HK-2 (cell line): ENCODE measurements around the gene WDR18.

ENCODE experiments used
- DNase-seq: peaks from one replicate; pipeline ENCODE4 v3.0.0-alpha.2; 2018; ENCODE audit not compliant: unreplicated experiment

The WDR18 gene

DNA sequence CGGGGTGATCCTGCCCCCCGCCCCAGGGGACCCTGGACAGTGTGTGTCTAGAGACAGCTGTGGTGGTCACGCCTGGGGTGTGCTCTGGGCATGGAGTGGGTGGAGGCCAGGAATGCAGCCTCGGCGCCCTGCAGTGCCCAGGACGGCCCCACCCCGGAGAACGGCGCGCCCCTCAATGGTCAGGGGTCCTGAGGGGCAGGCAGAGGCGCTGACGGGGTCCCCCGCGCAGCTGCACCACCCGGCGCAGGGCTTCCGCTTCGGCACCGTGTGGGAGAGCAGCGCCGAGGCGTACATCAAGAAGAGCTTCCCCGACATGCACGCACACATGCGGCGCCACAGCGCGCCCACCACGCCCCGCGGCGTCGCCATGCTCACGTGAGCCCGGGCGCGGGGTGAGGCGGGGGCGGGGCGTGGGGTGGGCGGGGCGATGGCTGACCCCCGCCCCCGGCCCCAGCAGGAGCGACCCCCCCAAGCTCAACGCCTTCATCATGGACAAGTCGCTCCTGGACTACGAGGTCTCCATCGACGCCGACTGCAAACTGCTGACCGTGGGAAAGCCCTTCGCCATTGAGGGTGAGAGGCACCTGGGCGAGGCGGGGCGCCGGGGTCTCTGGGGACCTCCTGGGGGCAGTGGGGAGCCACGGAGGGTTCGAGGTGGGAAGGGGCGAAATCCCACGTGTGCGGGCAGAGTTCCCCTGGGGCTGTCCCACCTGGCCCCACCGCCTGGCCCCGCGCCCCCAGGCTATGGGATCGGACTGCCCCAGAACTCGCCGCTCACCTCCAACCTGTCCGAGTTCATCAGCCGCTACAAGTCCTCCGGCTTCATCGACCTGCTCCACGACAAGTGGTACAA, 23.5 kb downstream of the WDR18 start:
- DNase-seq, result no peak

- no peak for DNase-seq
These were observed 24.3 kb downstream of the WDR18 start for GRCh38 chr19:1008268-1009040.

- DNase-seq, result no peak
These were observed 25.2 kb downstream of the WDR18 start for GRCh38 chr19:1009041-1009980.

- no peak for DNase-seq
These were observed 25.9 kb downstream of the WDR18 start for GRCh38 chr19:1009981-1010538.

- DNase-seq, result no peak
These were observed 26.7 kb downstream of the WDR18 start for GRCh38 chr19:1010586-1011510.

DNA sequence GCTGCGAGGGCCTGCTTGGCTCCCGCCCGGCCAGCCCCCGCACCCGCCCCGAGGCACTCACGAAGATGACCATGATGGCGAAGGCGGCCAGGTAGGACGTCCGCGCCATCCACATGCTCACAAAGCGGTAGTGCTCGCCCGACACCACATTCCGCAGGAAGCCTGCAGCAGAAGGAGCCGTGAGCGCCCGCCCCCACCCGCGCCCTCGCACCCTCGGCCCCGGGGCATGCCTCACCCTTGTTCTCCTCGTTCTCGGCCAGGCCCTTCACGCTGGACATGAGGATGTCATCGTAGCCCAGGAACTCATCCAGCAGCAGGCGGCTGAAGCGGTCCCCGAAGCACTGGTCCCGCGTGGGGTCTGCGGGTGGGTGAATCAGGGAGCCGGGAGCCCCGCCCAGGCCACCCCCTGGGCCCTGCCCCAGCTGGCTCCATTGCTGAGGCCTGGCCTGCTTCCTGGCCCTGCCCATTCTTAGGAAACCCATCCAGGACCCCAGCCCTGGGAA, 27.7 kb downstream of the WDR18 start:
- DNase-seq, result no peak

GRCh38 chr19:1012334-1012733, 28.2 kb downstream of the WDR18 start:
- DNase-seq, result no peak

DNA sequence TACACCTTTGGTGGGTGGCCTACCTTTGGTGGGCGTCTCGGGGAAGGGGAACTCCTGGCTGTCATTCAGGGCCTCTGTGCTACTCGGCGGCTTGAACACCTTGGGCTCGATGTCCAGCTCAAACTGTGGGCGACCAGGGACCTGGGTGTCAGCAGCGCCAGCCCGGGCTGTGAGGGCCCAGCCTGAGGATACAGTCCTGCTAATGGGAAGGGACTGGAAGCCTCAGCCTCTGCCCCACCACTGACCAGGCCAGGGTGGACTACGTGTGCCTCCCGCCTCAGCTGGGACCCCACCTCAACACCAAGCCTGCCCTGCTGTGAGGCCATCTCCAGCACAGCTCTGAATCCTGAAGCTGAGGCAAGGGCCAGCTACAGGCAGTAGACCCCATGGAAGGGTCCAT, 29.1 kb downstream of the WDR18 start:
- DNase-seq, result no peak

DNA sequence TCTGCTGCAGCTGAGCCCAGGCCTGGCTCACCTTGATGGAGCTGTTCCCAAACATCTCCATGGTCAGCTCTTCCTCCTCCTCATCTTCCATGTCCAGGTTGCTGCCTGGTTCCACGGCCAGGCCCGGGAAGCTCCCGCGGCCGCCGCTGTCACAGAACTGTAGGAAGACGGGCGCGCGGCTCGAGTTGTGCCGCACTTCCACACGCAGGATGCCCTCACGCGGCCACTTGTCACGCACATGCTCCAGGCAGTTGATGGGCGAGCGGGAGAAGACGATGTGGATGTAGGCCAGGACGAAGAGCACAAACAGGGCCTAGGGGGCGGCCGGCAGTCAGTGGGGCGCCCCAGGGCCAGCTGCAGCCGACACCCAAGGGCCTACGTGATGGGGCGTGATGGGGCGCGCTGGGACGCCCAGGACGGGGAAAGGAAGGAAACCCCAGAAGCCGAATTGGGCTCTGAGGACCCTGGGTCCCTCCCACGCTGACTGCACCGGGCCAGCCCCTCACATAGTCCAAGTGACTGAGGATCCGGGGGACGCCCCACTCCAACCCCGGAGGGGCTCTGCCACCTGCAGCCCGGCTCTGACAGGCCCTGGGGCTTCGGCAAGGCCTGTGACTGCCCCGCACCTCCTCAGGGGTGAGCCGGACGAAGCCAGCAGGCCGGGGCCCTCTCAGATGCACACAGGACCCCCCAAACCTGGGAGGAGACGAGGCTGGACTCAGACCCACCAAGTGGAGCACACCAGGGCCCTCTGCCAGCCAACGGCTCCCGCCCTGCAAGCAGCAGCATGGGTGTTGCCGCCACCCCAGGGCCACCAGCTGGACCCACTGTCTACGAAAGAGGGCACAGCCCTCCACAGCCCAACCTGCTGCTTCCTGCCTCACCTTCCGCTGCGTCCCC, 30.3 kb downstream of the WDR18 start:
- no peak for DNase-seq

- no peak for DNase-seq
These were observed 31.1 kb downstream of the WDR18 start for GRCh38 chr19:1015061-1015781.

- no peak for DNase-seq
These were observed 31.9 kb downstream of the WDR18 start for GRCh38 chr19:1015782-1016646.

GRCh38 chr19:1016647-1017114, 32.5 kb downstream of the WDR18 start:
- peak; percentile 90 for DNase-seq

GRCh38 chr19:1017115-1017905, 33.2 kb downstream of the WDR18 start:
- peak; percentile 82 for DNase-seq

GRCh38 chr19:1017906-1018305, 33.8 kb downstream of the WDR18 start:
- DNase-seq, result no peak

DNA sequence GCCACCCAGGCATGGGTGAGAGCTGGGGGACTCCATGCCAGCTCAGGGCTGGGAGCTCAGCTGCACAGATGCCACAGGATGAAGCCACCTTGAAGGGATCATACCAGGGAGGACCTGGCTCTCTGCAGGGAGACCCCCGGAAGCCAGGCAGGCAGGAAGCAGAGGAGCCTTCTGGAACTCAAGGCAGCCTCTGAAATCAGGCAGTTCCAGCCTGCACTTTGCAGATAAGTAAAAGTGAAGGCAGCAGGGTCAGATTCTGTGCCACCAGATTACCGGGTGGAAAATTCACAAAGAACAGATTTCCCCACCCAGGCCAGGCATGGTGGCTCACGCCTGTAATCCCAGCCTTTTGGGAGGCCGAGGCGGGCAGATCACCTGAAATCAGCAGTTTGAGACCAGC, 34.2 kb downstream of the WDR18 start:
- no peak for DNase-seq

GRCh38 chr19:1018932-1019615, 34.9 kb downstream of the WDR18 start:
- no peak for DNase-seq
